ENCODE measurements around the gene RPS6KA2.

DNA sequence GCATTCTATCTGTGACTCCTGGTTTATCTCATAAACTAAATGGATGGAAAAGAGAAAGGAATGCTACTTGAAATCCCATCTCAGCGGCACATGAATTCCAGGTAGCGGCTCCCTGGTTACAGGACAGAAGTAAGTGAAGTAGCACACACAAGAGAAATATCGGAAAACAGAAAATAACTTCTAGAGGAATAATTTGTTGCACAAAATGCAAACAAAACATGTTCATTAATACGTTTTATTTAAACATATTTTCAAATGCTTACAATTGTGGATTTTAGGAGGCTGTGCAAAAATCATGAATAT, 26.5 kb upstream of the RPS6KA2 start:
- no peak for TF ChIP-seq POLR2AphosphoS5 (IDR thresholded peaks at IDR 0.05; ENCODE audit: low read depth, low read length)
- no peak for TF ChIP-seq CTCF (IDR thresholded peaks at IDR 0.05)
- TF ChIP-seq, protein P1, sequence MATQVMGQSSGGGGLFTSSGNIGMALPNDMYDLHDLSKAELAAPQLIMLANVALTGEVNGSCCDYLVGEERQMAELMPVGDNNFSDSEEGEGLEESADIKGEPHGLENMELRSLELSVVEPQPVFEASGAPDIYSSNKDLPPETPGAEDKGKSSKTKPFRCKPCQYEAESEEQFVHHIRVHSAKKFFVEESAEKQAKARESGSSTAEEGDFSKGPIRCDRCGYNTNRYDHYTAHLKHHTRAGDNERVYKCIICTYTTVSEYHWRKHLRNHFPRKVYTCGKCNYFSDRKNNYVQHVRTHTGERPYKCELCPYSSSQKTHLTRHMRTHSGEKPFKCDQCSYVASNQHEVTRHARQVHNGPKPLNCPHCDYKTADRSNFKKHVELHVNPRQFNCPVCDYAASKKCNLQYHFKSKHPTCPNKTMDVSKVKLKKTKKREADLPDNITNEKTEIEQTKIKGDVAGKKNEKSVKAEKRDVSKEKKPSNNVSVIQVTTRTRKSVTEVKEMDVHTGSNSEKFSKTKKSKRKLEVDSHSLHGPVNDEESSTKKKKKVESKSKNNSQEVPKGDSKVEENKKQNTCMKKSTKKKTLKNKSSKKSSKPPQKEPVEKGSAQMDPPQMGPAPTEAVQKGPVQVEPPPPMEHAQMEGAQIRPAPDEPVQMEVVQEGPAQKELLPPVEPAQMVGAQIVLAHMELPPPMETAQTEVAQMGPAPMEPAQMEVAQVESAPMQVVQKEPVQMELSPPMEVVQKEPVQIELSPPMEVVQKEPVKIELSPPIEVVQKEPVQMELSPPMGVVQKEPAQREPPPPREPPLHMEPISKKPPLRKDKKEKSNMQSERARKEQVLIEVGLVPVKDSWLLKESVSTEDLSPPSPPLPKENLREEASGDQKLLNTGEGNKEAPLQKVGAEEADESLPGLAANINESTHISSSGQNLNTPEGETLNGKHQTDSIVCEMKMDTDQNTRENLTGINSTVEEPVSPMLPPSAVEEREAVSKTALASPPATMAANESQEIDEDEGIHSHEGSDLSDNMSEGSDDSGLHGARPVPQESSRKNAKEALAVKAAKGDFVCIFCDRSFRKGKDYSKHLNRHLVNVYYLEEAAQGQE (IDR thresholded peaks at IDR 0.05; ENCODE audit: insufficient read depth in 1 of 2, low read depth in 2 of 2, low read length in 1 of 2): no peak

Measured in Panc1 (cell line).